Measurements from ENCODE around the gene TUBGCP5.

TUBGCP5 gene

GRCh38 chr15:22962611-22963010 lies 76.8 kb downstream of the TUBGCP5 start:
- no peak overlapping the region for H3K9ac ChIP-seq (ENCODE audit: low read length)
- H3K4me2 ChIP-seq (ENCODE audit: low read depth, low read length, poor library complexity, severe bottlenecking) = no peak overlapping the region
- no peak overlapping the region for H2AFZ ChIP-seq (ENCODE audit: low read depth, low read length, severe bottlenecking)
- no peak overlapping the region for H3K27ac ChIP-seq (ENCODE audit: low read depth, low read length)
- no peaks in the 10 kb centered on the region for H3F3A ChIP-seq (ENCODE audit: insufficient read depth)
- H3K9me2 ChIP-seq (replicated peaks; ENCODE audit: insufficient read depth, low read length) = no peaks in the 10 kb centered on the region
- H3K36me3 ChIP-seq (ENCODE audit: low read length) = no peaks in the 10 kb centered on the region
- H4K20me1 ChIP-seq (ENCODE audit: low read depth, low read length) = no peaks in the 10 kb centered on the region
- H3K4me3 ChIP-seq (ENCODE audit: insufficient read depth, low read length, poor library complexity, severe bottlenecking) = no peak overlapping the region
- TF ChIP-seq CTCF (IDR thresholded peaks at IDR 0.05; ENCODE audit: insufficient read depth, low read length, poor library complexity, severe bottlenecking) (no peak), EZH2phosphoT487 (conservative IDR thresholded peaks at IDR 0.05; ENCODE audit: low read length) (no peak)
- no peaks in the 10 kb centered on the region for H3K9me3 ChIP-seq (ENCODE audit: insufficient read depth, low read length)
- no peaks in the 10 kb centered on the region for H3K27me3 ChIP-seq (ENCODE audit: low read length)
- no peaks in the 10 kb centered on the region for H3K79me2 ChIP-seq (ENCODE audit: insufficient read depth, low read length)

GRCh38 chr15:22961762-22962161 lies 77.6 kb downstream of the TUBGCP5 start:
- H3K79me2 ChIP-seq (ENCODE audit: insufficient read depth, low read length) = no peaks in the 10 kb centered on the region
- no peaks in the 10 kb centered on the region for H3K9me3 ChIP-seq (ENCODE audit: insufficient read depth, low read length)
- H3K4me2 ChIP-seq (ENCODE audit: low read depth, low read length, poor library complexity, severe bottlenecking) = no peak overlapping the region
- H3K9ac ChIP-seq (ENCODE audit: low read length) = no peak overlapping the region
- H3K27ac ChIP-seq (ENCODE audit: low read depth, low read length) = no peak overlapping the region
- no peak overlapping the region for H3K4me3 ChIP-seq (ENCODE audit: insufficient read depth, low read length, poor library complexity, severe bottlenecking)
- no peaks in the 10 kb centered on the region for H3K9me2 ChIP-seq (replicated peaks; ENCODE audit: insufficient read depth, low read length)
- TF ChIP-seq CTCF (IDR thresholded peaks at IDR 0.05; ENCODE audit: insufficient read depth, low read length, poor library complexity, severe bottlenecking) (no peak), EZH2phosphoT487 (conservative IDR thresholded peaks at IDR 0.05; ENCODE audit: low read length) (no peak)
- H3F3A ChIP-seq (ENCODE audit: insufficient read depth) = no peaks in the 10 kb centered on the region
- H4K20me1 ChIP-seq (ENCODE audit: low read depth, low read length) = no peaks in the 10 kb centered on the region
- no peaks in the 10 kb centered on the region for H3K36me3 ChIP-seq (ENCODE audit: low read length)
- no peak overlapping the region for H2AFZ ChIP-seq (ENCODE audit: low read depth, low read length, severe bottlenecking)
- H3K27me3 ChIP-seq (ENCODE audit: low read length) = no peaks in the 10 kb centered on the region

GRCh38 chr15:22960556-22960955 lies 78.8 kb downstream of the TUBGCP5 start:
- Histone ChIP-seq H2AFZ (ENCODE audit: low read depth, low read length, severe bottlenecking) (no peak overlapping the region), H3K27me3 (ENCODE audit: low read length) (no peaks in the 10 kb centered on the region), H3K9me2 (replicated peaks; ENCODE audit: insufficient read depth, low read length) (no peaks in the 10 kb centered on the region), H4K20me1 (ENCODE audit: low read depth, low read length) (no peaks in the 10 kb centered on the region), H3K9me3 (ENCODE audit: insufficient read depth, low read length) (no peaks in the 10 kb centered on the region), H3K9ac (ENCODE audit: low read length) (no peak overlapping the region), H3K27ac (ENCODE audit: low read depth, low read length) (no peak overlapping the region), H3F3A (ENCODE audit: insufficient read depth) (no peaks in the 10 kb centered on the region), H3K36me3 (ENCODE audit: low read length) (no peaks in the 10 kb centered on the region), H3K4me2 (ENCODE audit: low read depth, low read length, poor library complexity, severe bottlenecking) (no peak overlapping the region), H3K4me3 (ENCODE audit: insufficient read depth, low read length, poor library complexity, severe bottlenecking) (no peak overlapping the region), H3K79me2 (ENCODE audit: insufficient read depth, low read length) (no peaks in the 10 kb centered on the region)
- TF ChIP-seq EZH2phosphoT487 (conservative IDR thresholded peaks at IDR 0.05; ENCODE audit: low read length) = no peak
- no peak for TF ChIP-seq CTCF (IDR thresholded peaks at IDR 0.05; ENCODE audit: insufficient read depth, low read length, poor library complexity, severe bottlenecking)
